GM12878 (cell line): ENCODE measurements around the gene BCORL1. TPM values are rescaled to one million over a fixed set of nuclear protein-coding genes. Genes with fewer than 3 reads are reported as not detected.

Experiments used
- ATAC-seq: fragments of 200-7000 bp; cut with Tn5 transposase; 3 replicates; pipeline ENCODE4 v1.9.1; 2020; ENCODE audit warnings: mild to moderate bottlenecking, moderate library complexity
- BruUV-seq: library from RNA; stranded (reverse); fragments of 400-500 nt; replicated peaks from 2 replicates; lab custom pipeline; 2021; lab: Mats Ljungman, UMichigan
- CTCF ChIA-PET: fragments of 300-600 bp; sonication (Branson Sonifier 250); formaldehyde crosslinking; extraction: SDS; loops from one replicate; lab custom pipeline; 2021; ENCODE audit warnings: inconsistent platforms; lab: Yijun Ruan, JAX
- POLR2A ChIA-PET: fragments of 350-600 bp; formaldehyde crosslinking; extraction: SDS; loops from one replicate; lab custom pipeline; 2021; ENCODE audit warnings: inconsistent platforms; lab: Charles Lee
- RAD21 ChIA-PET: fragments of 300-600 bp; sonication (Branson Sonifier 250); formaldehyde crosslinking; loops from one replicate; lab custom pipeline; 2023; ENCODE audit warnings: antibody characterized with exemption; ENCODE audit not compliant: unreplicated experiment; lab: Charles Lee
- SMC1A ChIA-PET: fragments of 300-600 bp; sonication (Branson Sonifier 250); formaldehyde crosslinking; loops from one replicate; lab custom pipeline; 2023; ENCODE audit not compliant: unreplicated experiment, uncharacterized antibody; lab: Charles Lee
- DNase-seq: peaks from one replicate; pipeline ENCODE4 v3.0.0-alpha.2; 2011; ENCODE audit warnings: low read depth, low spot score
- FAIRE-seq: peaks from 3 replicates; lab custom pipeline; 2011; peaks lifted over from hg19 to GRCh38; lab: Jason Lieb, UNC
- H2AFZ ChIP-seq: 2 replicates; pipeline ENCODE4 v1.6.0; 2011; ENCODE audit warnings: low read depth, low read length, control low read depth; ENCODE audit not compliant: control insufficient read depth
- H3K27ac ChIP-seq: 2 replicates; pipeline ENCODE4 v1.5.1; 2011; ENCODE audit warnings: control low read depth; ENCODE audit not compliant: control insufficient read depth, insufficient read depth
- H3K27me3 ChIP-seq, 2 experiments: replicated peaks in 1 of 2; 2 replicates each; pipeline versions ENCODE4 v1.6.0 to v1.6.1; 2011; ENCODE audit warnings: low read length in 1 of 2; ENCODE audit not compliant: control insufficient read depth in 2 of 2, insufficient read depth in 2 of 2
- H3K36me3 ChIP-seq, 2 experiments: 2 replicates each; pipeline ENCODE4 v1.5.1; 2011; ENCODE audit warnings: low read length in 1 of 2; ENCODE audit not compliant: control insufficient read depth in 2 of 2, insufficient read depth in 2 of 2
- H3K4me1 ChIP-seq: 2 replicates; pipeline ENCODE4 v1.6.1; 2011; ENCODE audit warnings: mild to moderate bottlenecking, low read length, moderate library complexity, mixed read lengths; ENCODE audit not compliant: control insufficient read depth, insufficient read depth
- H3K4me2 ChIP-seq: 2 replicates; pipeline ENCODE4 v1.6.0; 2011; ENCODE audit warnings: control low read depth; ENCODE audit not compliant: control insufficient read depth, insufficient read depth
- H3K4me3 ChIP-seq: fragments of 200-600 bp; sonication (generic); 2 replicates; pipeline ENCODE4 v1.5.1; 2016
- H3K79me2 ChIP-seq: 2 replicates; pipeline ENCODE4 v1.6.0; 2011; ENCODE audit warnings: low read length; ENCODE audit not compliant: control insufficient read depth, insufficient read depth
- H3K9ac ChIP-seq: 2 replicates; pipeline ENCODE4 v1.8.0; 2011; ENCODE audit warnings: low read length, control low read depth, mixed read lengths; ENCODE audit not compliant: control insufficient read depth, insufficient read depth
- H3K9me3 ChIP-seq: replicated peaks from 3 replicates; pipeline ENCODE4 v1.5.1; 2011; ENCODE audit warnings: mild to moderate bottlenecking, low read length; ENCODE audit not compliant: control insufficient read depth, insufficient read depth
- H4K20me1 ChIP-seq: 2 replicates; pipeline ENCODE4 v1.6.0; 2011; ENCODE audit not compliant: control insufficient read depth, insufficient read depth
- EGR1 ChIP-seq, 2 experiments: IDR thresholded peaks; 1 replicate in 1 of 2; 2 replicates in 1 of 2; pipeline ENCODE4 v1.6.1; 2011 to 2012; ENCODE audit warnings: low read depth in 2 of 2, low read length in 2 of 2, borderline replicate concordance in 1 of 2, mild to moderate bottlenecking in 1 of 2, moderate library complexity in 1 of 2
- GATAD2B ChIP-seq: fragments of 450-650 bp; conservative IDR thresholded peaks from 2 replicates; pipeline ENCODE4 v1.6.1; 2017; ENCODE audit warnings: low read depth, mild to moderate bottlenecking, moderate library complexity
- MXI1 ChIP-seq: fragments of 150-350 bp; IDR thresholded peaks from 2 replicates; pipeline ENCODE4 v1.6.1; 2011; ENCODE audit warnings: low read depth, mild to moderate bottlenecking, inconsistent platforms, low read length, improper control_type of control experiment
- MYC ChIP-seq: IDR thresholded peaks from 2 replicates; pipeline ENCODE4 v1.6.1; 2011; ENCODE audit warnings: mild to moderate bottlenecking, low read length, moderate library complexity, inconsistent platforms; ENCODE audit not compliant: insufficient read depth, insufficient replicate concordance, insufficient read length, severe bottlenecking
- POLR2AphosphoS5 ChIP-seq: IDR thresholded peaks from 2 replicates; pipeline ENCODE4 v1.6.1; 2011; ENCODE audit warnings: mild to moderate bottlenecking, low read length, inconsistent platforms
- RB1 ChIP-seq: fragments of 450-650 bp; formaldehyde crosslinking; IDR thresholded peaks from 2 replicates; pipeline ENCODE4 v1.6.1; 2017; ENCODE audit warnings: mild to moderate bottlenecking, borderline replicate concordance
- RFX5 ChIP-seq: IDR thresholded peaks from 2 replicates; pipeline ENCODE4 v1.6.1; 2011; ENCODE audit warnings: low read depth, low read length, improper control_type of control experiment
- SMAD1 ChIP-seq: fragments of 450-650 bp; IDR thresholded peaks from 2 replicates; pipeline ENCODE4 v1.6.1; 2018; ENCODE audit warnings: mild to moderate bottlenecking, low read depth; ENCODE audit not compliant: partially characterized antibody
- TBL1XR1 ChIP-seq: IDR thresholded peaks from 2 replicates; pipeline ENCODE4 v1.6.1; 2012; ENCODE audit warnings: low read depth, low read length, improper control_type of control experiment
- TCF7 ChIP-seq: IDR thresholded peaks from 2 replicates; pipeline ENCODE4 v1.6.1; 2014; ENCODE audit warnings: antibody characterized with exemption, borderline replicate concordance
- WGBS: methylation state at CpG from one replicate; pipeline ENCODE4 v1.1.6; 2016; ENCODE audit warnings: low lambda C conversion rate; ENCODE audit not compliant: insufficient replicate concordance, insufficient coverage; ENCODE audit errors: missing lambda C conversion rate; 5-methylcytosine and 5-hydroxymethylcytosine counted together
- in situ Hi-C: fragments of 300-500 bp; cut with MboI; formaldehyde crosslinking; loops from 9 replicates; pipeline ENCODE4 v1.14.3; 2018; ENCODE audit warnings: mixed read lengths
- intact Hi-C: fragments of 100-400 bp; cut with micrococcal nuclease; formaldehyde crosslinking; loops from one replicate; pipeline ENCODE4 v1.14.2; 2022; ENCODE audit not compliant: unreplicated experiment
- polyA plus RNA-seq, 11 experiments: library from polyadenylated mRNA; depleted of rRNA in 4 of 11; unstranded in 6 of 11; stranded (reverse) in 5 of 11; fragments of >200 nt; fragmentation: Nextera tagmentation in 4 of 11; fragmentation: Illumina TruSeq in 1 of 11; extraction: Ambion mirVana in 4 of 11; extraction: Trizol in 1 of 11; gene quantifications; 1 replicate in 1 of 11; 2 replicates in 10 of 11; pipeline versions ENCODE4 v1.2.1 to v1.2.3, GENCODE V29; 2011 to 2016; ENCODE audit warnings: inconsistent platforms in 2 of 11, missing spikeins in 2 of 11, low read depth in 1 of 11
- total RNA-seq, 4 experiments: library from RNA; depleted of rRNA in 3 of 4; stranded (reverse); fragments of >200 nt in 3 of 4; fragmentation: Illumina TruSeq in 1 of 4; extraction: Trizol in 1 of 4; gene quantifications; 2 replicates each; pipeline versions ENCODE4 v1.2.1 to v1.2.3, GENCODE V29; 2013 to 2021
- TF ChIP-seq, protein P1 (sequence below): fragments of 450-650 bp; formaldehyde crosslinking; IDR thresholded peaks from 2 replicates; pipeline ENCODE4 v1.4.0; 2022; ENCODE audit warnings: mild to moderate bottlenecking, moderate library complexity
- TF ChIP-seq, protein P2 (sequence below), 3 experiments: IDR thresholded peaks in 2 of 3; conservative IDR thresholded peaks in 1 of 3; 2 replicates each; pipeline ENCODE4 v1.5.1; 2011; ENCODE audit warnings: low read depth in 3 of 3, low read length in 3 of 3, mild to moderate bottlenecking in 3 of 3, control low read depth in 2 of 3, moderate library complexity in 2 of 3, inconsistent platforms in 1 of 3, mixed read lengths in 1 of 3; ENCODE audit not compliant: control insufficient read depth in 2 of 3, insufficient read depth in 1 of 3; ENCODE audit errors: extremely low read depth in 1 of 3
- TF ChIP-seq, protein P3 (sequence below): IDR thresholded peaks from 2 replicates; pipeline ENCODE4 v1.6.1; 2011; ENCODE audit warnings: low read depth, low read length, improper control_type of control experiment, borderline replicate concordance
- TF ChIP-seq, protein P4 (sequence below): IDR thresholded peaks from 2 replicates; pipeline ENCODE4 v1.6.1; 2011; ENCODE audit warnings: borderline replicate concordance, low read depth, mild to moderate bottlenecking, moderate library complexity, mixed read lengths, low read length; ENCODE audit not compliant: insufficient read depth; ENCODE audit errors: extremely low read length
- TF ChIP-seq, protein P5 (sequence below): fragments of 450-650 bp; IDR thresholded peaks from 2 replicates; pipeline ENCODE4 v1.6.1; 2017; ENCODE audit warnings: borderline replicate concordance

BCORL1 gene
- total and polyA plus RNA-seq, 10 of the 15 experiments (the other 5 are each of a cell fraction or from before 2014, with no cell fraction given): 0.16 to 7.2 (median 0.94) TPM

DNA sequence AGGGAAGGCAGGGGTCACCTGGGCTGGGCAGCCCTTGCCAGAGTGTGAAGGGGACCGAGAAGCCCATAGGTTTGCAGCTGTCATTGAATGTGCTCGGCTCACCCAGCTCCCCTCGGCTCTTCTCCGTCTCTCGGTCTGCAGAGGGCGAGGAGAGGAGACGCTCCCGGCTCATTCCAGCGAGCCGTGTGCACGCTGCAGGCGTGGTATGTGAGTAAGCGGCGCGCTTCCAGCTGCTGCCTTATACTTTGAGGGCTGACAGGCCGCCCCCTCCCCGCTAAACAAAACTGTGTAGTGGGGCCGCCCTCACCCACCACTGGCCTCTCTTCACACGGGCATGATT, 23.0 kb upstream of the BCORL1 start:
- TF ChIP-seq GATAD2B: no peak
- TF ChIP-seq, protein P1, sequence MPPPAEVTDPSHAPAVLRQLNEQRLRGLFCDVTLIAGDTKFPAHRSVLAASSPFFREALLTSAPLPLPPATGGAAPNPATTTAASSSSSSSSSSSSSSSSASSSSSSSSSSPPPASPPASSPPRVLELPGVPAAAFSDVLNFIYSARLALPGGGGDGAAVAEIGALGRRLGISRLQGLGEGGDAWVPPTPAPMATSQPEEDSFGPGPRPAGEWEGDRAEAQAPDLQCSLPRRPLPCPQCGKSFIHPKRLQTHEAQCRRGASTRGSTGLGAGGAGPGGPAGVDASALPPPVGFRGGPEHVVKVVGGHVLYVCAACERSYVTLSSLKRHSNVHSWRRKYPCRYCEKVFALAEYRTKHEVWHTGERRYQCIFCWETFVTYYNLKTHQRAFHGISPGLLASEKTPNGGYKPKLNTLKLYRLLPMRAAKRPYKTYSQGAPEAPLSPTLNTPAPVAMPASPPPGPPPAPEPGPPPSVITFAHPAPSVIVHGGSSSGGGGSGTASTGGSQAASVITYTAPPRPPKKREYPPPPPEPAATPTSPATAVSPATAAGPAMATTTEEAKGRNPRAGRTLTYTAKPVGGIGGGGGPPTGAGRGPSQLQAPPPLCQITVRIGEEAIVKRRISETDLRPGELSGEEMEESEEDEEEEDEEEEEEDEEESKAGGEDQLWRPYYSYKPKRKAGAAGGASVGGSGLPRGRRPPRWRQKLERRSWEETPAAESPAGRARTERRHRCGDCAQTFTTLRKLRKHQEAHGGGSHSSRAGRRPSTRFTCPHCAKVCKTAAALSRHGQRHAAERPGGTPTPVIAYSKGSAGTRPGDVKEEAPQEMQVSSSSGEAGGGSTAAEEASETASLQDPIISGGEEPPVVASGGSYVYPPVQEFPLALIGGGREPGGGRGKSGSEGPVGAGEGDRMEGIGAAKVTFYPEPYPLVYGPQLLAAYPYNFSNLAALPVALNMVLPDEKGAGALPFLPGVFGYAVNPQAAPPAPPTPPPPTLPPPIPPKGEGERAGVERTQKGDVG (CRISPR knock-in tag): no peak
- TF ChIP-seq, protein P2, sequence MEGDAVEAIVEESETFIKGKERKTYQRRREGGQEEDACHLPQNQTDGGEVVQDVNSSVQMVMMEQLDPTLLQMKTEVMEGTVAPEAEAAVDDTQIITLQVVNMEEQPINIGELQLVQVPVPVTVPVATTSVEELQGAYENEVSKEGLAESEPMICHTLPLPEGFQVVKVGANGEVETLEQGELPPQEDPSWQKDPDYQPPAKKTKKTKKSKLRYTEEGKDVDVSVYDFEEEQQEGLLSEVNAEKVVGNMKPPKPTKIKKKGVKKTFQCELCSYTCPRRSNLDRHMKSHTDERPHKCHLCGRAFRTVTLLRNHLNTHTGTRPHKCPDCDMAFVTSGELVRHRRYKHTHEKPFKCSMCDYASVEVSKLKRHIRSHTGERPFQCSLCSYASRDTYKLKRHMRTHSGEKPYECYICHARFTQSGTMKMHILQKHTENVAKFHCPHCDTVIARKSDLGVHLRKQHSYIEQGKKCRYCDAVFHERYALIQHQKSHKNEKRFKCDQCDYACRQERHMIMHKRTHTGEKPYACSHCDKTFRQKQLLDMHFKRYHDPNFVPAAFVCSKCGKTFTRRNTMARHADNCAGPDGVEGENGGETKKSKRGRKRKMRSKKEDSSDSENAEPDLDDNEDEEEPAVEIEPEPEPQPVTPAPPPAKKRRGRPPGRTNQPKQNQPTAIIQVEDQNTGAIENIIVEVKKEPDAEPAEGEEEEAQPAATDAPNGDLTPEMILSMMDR (IDR thresholded peaks at IDR 0.05 in 2 of 3, conservative IDR thresholded peaks at IDR 0.05 in 1 of 3; ENCODE audit: control insufficient read depth in 2 of 3, extremely low read depth in 1 of 3, insufficient read depth in 1 of 3, low read depth in 3 of 3, low read length in 3 of 3): no peak
- no peak for TF ChIP-seq MYC
- no peak for TF ChIP-seq MXI1
- TF ChIP-seq, protein P3, sequence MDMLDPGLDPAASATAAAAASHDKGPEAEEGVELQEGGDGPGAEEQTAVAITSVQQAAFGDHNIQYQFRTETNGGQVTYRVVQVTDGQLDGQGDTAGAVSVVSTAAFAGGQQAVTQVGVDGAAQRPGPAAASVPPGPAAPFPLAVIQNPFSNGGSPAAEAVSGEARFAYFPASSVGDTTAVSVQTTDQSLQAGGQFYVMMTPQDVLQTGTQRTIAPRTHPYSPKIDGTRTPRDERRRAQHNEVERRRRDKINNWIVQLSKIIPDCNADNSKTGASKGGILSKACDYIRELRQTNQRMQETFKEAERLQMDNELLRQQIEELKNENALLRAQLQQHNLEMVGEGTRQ: no peak
- TF ChIP-seq SMAD1: no peak
- no peak for TF ChIP-seq RFX5
- TF ChIP-seq, protein P4, sequence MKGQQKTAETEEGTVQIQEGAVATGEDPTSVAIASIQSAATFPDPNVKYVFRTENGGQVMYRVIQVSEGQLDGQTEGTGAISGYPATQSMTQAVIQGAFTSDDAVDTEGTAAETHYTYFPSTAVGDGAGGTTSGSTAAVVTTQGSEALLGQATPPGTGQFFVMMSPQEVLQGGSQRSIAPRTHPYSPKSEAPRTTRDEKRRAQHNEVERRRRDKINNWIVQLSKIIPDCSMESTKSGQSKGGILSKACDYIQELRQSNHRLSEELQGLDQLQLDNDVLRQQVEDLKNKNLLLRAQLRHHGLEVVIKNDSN: no peak
- no peak for TF ChIP-seq TCF7
- TF ChIP-seq RB1: no peak
- no peak for TF ChIP-seq EGR1 (IDR thresholded peaks at IDR 0.05; ENCODE audit: borderline replicate concordance in 1 of 2, low read depth in 2 of 2, low read length in 2 of 2)
- TF ChIP-seq, protein P5, sequence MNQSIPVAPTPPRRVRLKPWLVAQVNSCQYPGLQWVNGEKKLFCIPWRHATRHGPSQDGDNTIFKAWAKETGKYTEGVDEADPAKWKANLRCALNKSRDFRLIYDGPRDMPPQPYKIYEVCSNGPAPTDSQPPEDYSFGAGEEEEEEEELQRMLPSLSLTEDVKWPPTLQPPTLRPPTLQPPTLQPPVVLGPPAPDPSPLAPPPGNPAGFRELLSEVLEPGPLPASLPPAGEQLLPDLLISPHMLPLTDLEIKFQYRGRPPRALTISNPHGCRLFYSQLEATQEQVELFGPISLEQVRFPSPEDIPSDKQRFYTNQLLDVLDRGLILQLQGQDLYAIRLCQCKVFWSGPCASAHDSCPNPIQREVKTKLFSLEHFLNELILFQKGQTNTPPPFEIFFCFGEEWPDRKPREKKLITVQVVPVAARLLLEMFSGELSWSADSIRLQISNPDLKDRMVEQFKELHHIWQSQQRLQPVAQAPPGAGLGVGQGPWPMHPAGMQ: no peak
- TF ChIP-seq TBL1XR1: no peak
- TF ChIP-seq POLR2AphosphoS5: no peak
- SMC1A ChIA-PET: no interaction called here
- Histone ChIP-seq H4K20me1 (no peaks in the 10 kb centered on the region), H3K27ac (no peak overlapping the region), H3K4me2 (no peak overlapping the region), H3K4me3 (no peak overlapping the region), H3K9ac (no peak overlapping the region), H3K36me3 (no peaks in the 10 kb centered on the region), H2AFZ (no peak overlapping the region), H3K9me3 (no peaks in the 10 kb centered on the region), H3K4me1 (peaks cover 7% of the 10 kb centered on the region), H3K27me3 (no peaks in the 10 kb centered on the region), H3K79me2 (no peaks in the 10 kb centered on the region)
- WGBS: 68% methylated on average over 19 of the region's 19 CpGs
- RAD21 ChIA-PET: no interaction called here
- ATAC-seq: no peak
- FAIRE-seq: no peak
- DNase-seq: no peak
- POLR2A ChIA-PET: interaction anchor here (0.6 kb wide), 1 partner anchor 26 kb away, joined by 6 read pairs; no protein-coding TSS in a partner anchor
- BruUV-seq: no TSS peak
- CTCF ChIA-PET: no interaction called here
- in situ Hi-C loops: no loop called here
- intact Hi-C loops: no loop called here
